GM19395 (cell line): ENCODE data around the gene TRPV4.

Experiments
- ATAC-seq: cut with Tn5 transposase; IDR thresholded peaks from one replicate; pipeline ENCODE4 v1.9.1; 2021; ENCODE audit warnings: mild to moderate bottlenecking, moderate library complexity; ENCODE audit not compliant: unreplicated experiment

The TRPV4 gene

GRCh38 chr12:109829667-109830066, 3.5 kb downstream of the TRPV4 start:
- ATAC-seq: no peak

GRCh38 chr12:109828754-109829511, 4.3 kb downstream of the TRPV4 start:
- ATAC-seq: no peak

- no peak for ATAC-seq
These were observed 5.3 kb downstream of the TRPV4 start for GRCh38 chr12:109827566-109828550.

GRCh38 chr12:109827080-109827479, 6.1 kb downstream of the TRPV4 start:
- no peak for ATAC-seq

GRCh38 chr12:109824731-109825130, 8.5 kb downstream of the TRPV4 start:
- ATAC-seq: no peak

- no peak for ATAC-seq
These were observed 10.2 kb downstream of the TRPV4 start for GRCh38 chr12:109822951-109823411.

GRCh38 chr12:109822416-109822815, 10.8 kb downstream of the TRPV4 start:
- ATAC-seq: no peak

GRCh38 chr12:109821968-109822367, 11.2 kb downstream of the TRPV4 start:
- ATAC-seq: no peak

- no peak for ATAC-seq
These were observed 12.3 kb downstream of the TRPV4 start for GRCh38 chr12:109820816-109821381.

GRCh38 chr12:109818905-109819500, 14.2 kb downstream of the TRPV4 start:
- ATAC-seq: no peak

- ATAC-seq: no peak
These were observed 14.9 kb downstream of the TRPV4 start for GRCh38 chr12:109818253-109818652.

GRCh38 chr12:109817627-109818231, 15.5 kb downstream of the TRPV4 start:
- no peak for ATAC-seq

- no peak for ATAC-seq
These were observed 16.3 kb downstream of the TRPV4 start for GRCh38 chr12:109816870-109817269.

GRCh38 chr12:109815757-109816617, 17.2 kb downstream of the TRPV4 start:
- no peak for ATAC-seq

GRCh38 chr12:109815225-109815624, 18.0 kb downstream of the TRPV4 start:
- ATAC-seq: no peak

GRCh38 chr12:109814600-109815150, 18.5 kb downstream of the TRPV4 start:
- ATAC-seq: no peak

- ATAC-seq: no peak
These were observed 19.3 kb downstream of the TRPV4 start for GRCh38 chr12:109813810-109814416.

- ATAC-seq: no peak
These were observed 21.6 kb downstream of the TRPV4 start for GRCh38 chr12:109811624-109811995.
